Ovary (tissue), 9 donors: Measurements from ENCODE around the gene IQCK. TPM values are rescaled to one million over a fixed set of nuclear protein-coding genes. Genes with fewer than 3 reads are reported as not detected.

Experiments used
- DNase-seq, 5 donors: peaks; one replicate each; pipeline ENCODE4 v3.0.0-alpha.2; 2019 to 2020
- H3K27ac ChIP-seq, 2 donors: fragments of 200-600 bp; one replicate each; pipeline versions ENCODE4 v1.5.1 to v1.8.0; 2019 to 2022
- H3K27me3 ChIP-seq: fragments of 200-600 bp; one replicate; pipeline ENCODE4 v1.8.0; 2022
- H3K36me3 ChIP-seq: fragments of 200-600 bp; sonication (generic); one replicate; pipeline ENCODE4 v1.5.1; 2019
- H3K4me1 ChIP-seq: one replicate; pipeline ENCODE4 v1.8.1; 2013; ENCODE audit warnings: mild to moderate bottlenecking, moderate library complexity; ENCODE audit not compliant: insufficient read depth
- H3K4me3 ChIP-seq: fragments of 200-600 bp; sonication (generic); one replicate; pipeline ENCODE4 v1.5.1; 2017
- H3K9me3 ChIP-seq, 2 donors: fragments of 200-600 bp in 1 of 2; sonication (generic) in 1 of 2; one replicate each; pipeline versions ENCODE4 v1.5.1 to v1.8.1; 2013 to 2019; ENCODE audit warnings: mild to moderate bottlenecking in 1 of 2, moderate library complexity in 1 of 2
- EP300 ChIP-seq: sonication (generic); formaldehyde crosslinking; IDR thresholded peaks from one replicate; pipeline ENCODE4 v1.6.1; 2017; ENCODE audit warnings: antibody characterized with exemption
- POLR2A ChIP-seq: fragments of 450-650 bp; IDR thresholded peaks from one replicate; pipeline ENCODE4 v1.6.1; 2017; ENCODE audit warnings: antibody characterized with exemption, mild to moderate bottlenecking, moderate library complexity
- WGBS, 3 donors: extraction: QIAGEN DNeasy Blood & Tissue Kit in 1 of 3; methylation state at CpG; one replicate each; pipeline versions ENCODE4 v1.1.5 to v1.1.7; 2013 to 2017; 5-methylcytosine and 5-hydroxymethylcytosine counted together
- intact Hi-C, 4 donors: fragments of 100-400 bp; cut with DNase I; formaldehyde crosslinking; loops; one replicate each; pipeline versions ENCODE4 v1.11.0 to v1.15.1; 2022 to 2023
- polyA plus RNA-seq, 2 donors: library from polyadenylated mRNA; stranded (reverse); fragments of 200-250 nt in 1 of 2; fragments of 350-450 nt in 1 of 2; fragmentation: Illumina TruSeq in 1 of 2; extraction: RNeasy Lipid Tissue Mini Kit (QIAGEN cat#74804) in 1 of 2; gene quantifications; one replicate each; pipeline ENCODE4 v1.2.3, GENCODE V29; 2013 to 2014
- total RNA-seq, 7 donors: library from RNA; depleted of rRNA in 2 of 7; stranded (reverse); fragments of >200 nt in 2 of 7; fragmentation: NEBNext Ultra II Directional in 3 of 7; extraction: Animal tissue kit (Norgen Biotek cat#: 25700) in 3 of 7; gene quantifications; one replicate each; pipeline versions ENCODE4 v1.1.0 to v1.2.4, GENCODE V29; 2016 to 2023
- TF ChIP-seq, protein P1 (sequence below), 3 donors: fragments of 450-650 bp in 2 of 3; fragments of 200-600 bp in 1 of 3; IDR thresholded peaks; one replicate each; pipeline versions ENCODE4 v1.5.1 to v1.8.0; 2016 to 2022; ENCODE audit warnings: antibody characterized with exemption in 3 of 3, mild to moderate bottlenecking in 1 of 3
- donor health status: DM: no; HTN: no; CAD: no; lungs with moderate emphysema.
- donor health status: DM: no; HTN: no; CAD: no.
- donor health status: Bipolar disorder and iron deficiency.
- donor health status: DM: yes; HTN: yes; CAD: no.
- donor health status: DM: no; HTN: no; CAD: no.
- donor health status: DM: yes; HTN: yes; CAD: no.

IQCK gene
- total and polyA plus RNA-seq, 9 donors: 14.3 to 52.8 (median 18.0) TPM

DNA sequence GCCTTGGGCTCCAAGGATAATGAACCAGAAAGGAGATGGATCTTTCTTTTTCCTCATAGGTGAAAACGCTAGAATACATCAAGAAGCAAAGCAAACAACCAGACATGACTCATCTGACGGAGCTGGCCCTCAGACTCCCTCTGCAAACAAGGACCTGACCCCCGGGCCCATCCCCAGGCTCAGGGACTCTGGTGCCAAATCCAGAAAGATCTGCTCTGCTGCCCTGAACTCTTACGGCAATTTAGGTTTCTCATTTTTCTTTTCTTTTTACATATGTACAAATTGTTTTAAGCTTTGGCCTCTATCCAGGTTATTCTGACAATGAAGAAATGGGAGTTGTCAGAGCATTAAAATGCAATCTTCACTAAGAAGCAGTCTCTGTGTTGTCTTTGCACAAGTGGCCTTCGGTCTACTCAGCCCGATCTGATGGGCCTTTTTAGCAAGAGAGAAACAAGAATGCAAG is 17.7 kb upstream of the IQCK start:
- TF ChIP-seq, protein P1, sequence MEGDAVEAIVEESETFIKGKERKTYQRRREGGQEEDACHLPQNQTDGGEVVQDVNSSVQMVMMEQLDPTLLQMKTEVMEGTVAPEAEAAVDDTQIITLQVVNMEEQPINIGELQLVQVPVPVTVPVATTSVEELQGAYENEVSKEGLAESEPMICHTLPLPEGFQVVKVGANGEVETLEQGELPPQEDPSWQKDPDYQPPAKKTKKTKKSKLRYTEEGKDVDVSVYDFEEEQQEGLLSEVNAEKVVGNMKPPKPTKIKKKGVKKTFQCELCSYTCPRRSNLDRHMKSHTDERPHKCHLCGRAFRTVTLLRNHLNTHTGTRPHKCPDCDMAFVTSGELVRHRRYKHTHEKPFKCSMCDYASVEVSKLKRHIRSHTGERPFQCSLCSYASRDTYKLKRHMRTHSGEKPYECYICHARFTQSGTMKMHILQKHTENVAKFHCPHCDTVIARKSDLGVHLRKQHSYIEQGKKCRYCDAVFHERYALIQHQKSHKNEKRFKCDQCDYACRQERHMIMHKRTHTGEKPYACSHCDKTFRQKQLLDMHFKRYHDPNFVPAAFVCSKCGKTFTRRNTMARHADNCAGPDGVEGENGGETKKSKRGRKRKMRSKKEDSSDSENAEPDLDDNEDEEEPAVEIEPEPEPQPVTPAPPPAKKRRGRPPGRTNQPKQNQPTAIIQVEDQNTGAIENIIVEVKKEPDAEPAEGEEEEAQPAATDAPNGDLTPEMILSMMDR (IDR thresholded peaks at IDR 0.05): no peak
- TF ChIP-seq POLR2A (no peak), EP300 (no peak)
- intact Hi-C loops: loop anchor here in 1 of 4 donors (10.0 kb wide), 1 partner anchor 86 kb away; no protein-coding TSS in a partner anchor
- Histone ChIP-seq H3K27ac (peak overlapping the region; percentile 27 to 58), H3K4me1 (peaks cover 50% of the 10 kb centered on the region), H3K4me3 (no peak overlapping the region), H3K9me3 (no peaks in the 10 kb centered on the region), H3K36me3 (no peaks in the 10 kb centered on the region), H3K27me3 (no peaks in the 10 kb centered on the region)
- WGBS, 3 donors: 6 to 12% (median 9%) methylated on average over 6 of the region's 6 CpGs
- DNase-seq: peak; percentile 51 to 66 (median 57)

DNA sequence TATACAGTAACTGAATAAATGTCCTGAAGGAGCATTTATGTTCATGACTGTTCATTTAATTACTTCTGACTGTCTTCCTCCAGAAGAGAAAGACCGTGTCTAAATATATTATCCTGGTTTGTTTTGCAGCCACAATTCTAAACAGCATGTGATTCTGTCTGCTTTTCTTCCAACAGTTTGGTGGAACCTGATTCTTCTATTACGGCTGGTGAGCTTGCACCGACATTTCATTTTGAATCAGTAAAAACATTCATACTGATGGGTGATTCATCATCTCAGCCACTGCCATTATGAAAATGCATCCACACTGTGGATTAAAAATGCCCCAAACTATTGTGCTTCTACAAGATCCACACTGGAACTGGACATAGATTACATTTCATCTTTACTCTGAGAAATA is 17.0 kb upstream of the IQCK start:
- Histone ChIP-seq H3K4me3 (no peak overlapping the region), H3K27me3 (no peaks in the 10 kb centered on the region), H3K36me3 (no peaks in the 10 kb centered on the region), H3K9me3 (no peaks in the 10 kb centered on the region), H3K4me1 (peaks cover 47% of the 10 kb centered on the region), H3K27ac (peak overlapping the region in 1 of 2 donors; percentile 58)
- DNase-seq: no peak
- WGBS, 3 donors: 28 to 49% (median 32%) methylated on average over 3 of the region's 3 CpGs
- TF ChIP-seq POLR2A (no peak), EP300 (no peak)
- TF ChIP-seq, protein P1 (IDR thresholded peaks at IDR 0.05): no peak
- intact Hi-C loops: loop anchor here in 1 of 4 donors (10.0 kb wide), 1 partner anchor 86 kb away; no protein-coding TSS in a partner anchor

DNA sequence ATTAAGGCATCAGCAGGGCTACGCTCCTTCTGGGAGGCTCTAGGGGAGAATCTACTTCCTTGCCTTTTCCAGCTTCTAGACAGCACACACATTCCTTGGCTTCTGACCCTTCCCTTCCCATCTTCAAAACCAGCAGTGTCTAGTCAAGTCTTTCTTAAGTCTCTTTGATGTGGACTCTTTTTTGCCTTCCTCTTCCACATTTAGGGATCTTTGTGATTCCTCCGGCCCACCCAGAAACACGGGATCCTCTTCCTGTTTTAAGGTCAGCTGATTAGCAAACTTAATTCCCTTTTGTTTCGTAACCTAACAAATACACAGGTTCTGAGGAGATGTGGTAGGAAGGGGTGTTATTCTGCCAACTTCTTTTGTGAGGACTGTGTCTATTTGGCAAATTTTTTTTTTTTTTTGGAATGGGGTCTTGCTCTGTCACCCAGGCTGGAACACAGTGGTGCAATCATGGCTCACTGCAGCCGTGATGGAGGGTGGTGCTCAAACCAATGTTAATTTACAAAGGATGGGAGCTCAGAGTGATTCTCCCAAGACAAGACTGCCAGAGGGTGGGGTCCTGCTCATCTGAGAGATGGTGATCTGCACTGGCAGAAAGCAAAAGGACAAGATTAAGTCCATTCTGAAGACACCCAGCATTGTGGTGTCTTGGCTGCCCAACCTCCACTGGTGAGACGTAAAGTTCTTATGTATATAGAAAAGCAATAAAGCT is 14.7 kb upstream of the IQCK start:
- Histone ChIP-seq H3K36me3 (no peaks in the 10 kb centered on the region), H3K9me3 (no peaks in the 10 kb centered on the region), H3K27ac (peak overlapping the region in 1 of 2 donors; percentile 84), H3K4me3 (no peak overlapping the region), H3K27me3 (no peaks in the 10 kb centered on the region), H3K4me1 (peaks cover 32% of the 10 kb centered on the region)
- TF ChIP-seq, protein P1 (IDR thresholded peaks at IDR 0.05): no peak
- no peak for TF ChIP-seq POLR2A
- TF ChIP-seq EP300: no peak
- DNase-seq: no peak
- 89 to 90% (median 90%) methylated on average over 6 of the region's 6 CpGs for WGBS, 3 donors
- intact Hi-C loops: loop anchor here in 1 of 4 donors (10.0 kb wide), 1 partner anchor 89 kb away; no protein-coding TSS in a partner anchor

DNA sequence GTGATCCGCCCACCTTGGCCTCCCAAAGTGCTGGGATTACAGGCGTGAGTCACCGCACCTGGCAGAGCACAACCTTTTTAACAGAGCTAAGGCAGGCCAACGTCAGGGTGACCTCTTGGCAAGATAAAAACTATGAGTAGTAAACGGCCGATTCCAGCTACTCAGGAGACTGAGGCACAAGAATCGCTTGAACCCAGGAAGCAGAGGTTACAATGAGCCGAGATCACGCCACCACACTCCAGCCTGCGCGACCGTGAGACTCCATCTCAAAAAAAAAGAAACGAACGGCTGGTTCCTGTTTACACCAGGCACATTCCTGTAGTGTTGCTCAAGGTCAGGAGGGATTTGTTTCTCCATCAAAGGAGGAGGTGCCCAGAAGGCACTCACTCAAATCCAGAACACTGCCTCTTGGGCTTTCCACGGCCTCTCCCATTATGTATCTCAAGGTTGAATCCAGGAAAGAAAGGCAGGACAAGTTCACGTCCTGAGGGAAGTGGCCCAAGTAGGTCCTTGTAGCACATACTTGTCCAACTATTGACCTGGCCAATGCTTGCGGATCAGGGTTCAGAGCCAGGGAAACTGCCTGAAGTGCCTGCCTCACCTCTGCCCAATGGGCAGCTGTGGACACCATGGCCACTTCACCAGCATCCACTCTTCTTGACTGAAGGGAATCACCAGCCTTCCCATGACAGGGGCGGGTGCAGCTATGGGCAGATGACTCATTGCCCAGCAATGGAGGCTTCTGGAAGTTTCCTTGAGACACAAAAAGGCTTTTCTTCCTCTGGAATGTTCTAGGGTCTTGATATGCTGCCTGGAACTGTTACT is 13.5 kb upstream of the IQCK start:
- TF ChIP-seq, protein P1 (IDR thresholded peaks at IDR 0.05): no peak
- TF ChIP-seq EP300: no peak
- TF ChIP-seq POLR2A: no peak
- WGBS, 3 donors: 15 to 58% (median 22%) methylated on average over 18 of the region's 18 CpGs
- no peaks in the 10 kb centered on the region for H3K36me3 ChIP-seq
- DNase-seq: peak in 4 of 5 donors; percentile 43 to 62 (median 52)
- intact Hi-C loops: loop anchor here in 1 of 4 donors (10.0 kb wide), 1 partner anchor 90 kb away; no protein-coding TSS in a partner anchor
- no peaks in the 10 kb centered on the region for H3K27me3 ChIP-seq
- peak overlapping the region; percentile 63 to 84 for H3K27ac ChIP-seq
- no peaks in the 10 kb centered on the region for H3K9me3 ChIP-seq
- no peak overlapping the region for H3K4me3 ChIP-seq
- H3K4me1 ChIP-seq: peaks cover 20% of the 10 kb centered on the region
